WERI-Rb-1 (cell line): Measurements from ENCODE around the gene FAM3B.
A peak's percentile ranks its signal among the peaks of the same experiment; 100 is the strongest.
"Not testable (repeated sequence)": the region's sequence is repeated elsewhere in the genome, so short reads cannot be mapped to it uniquely, and the experiment has no call there.

Experiments
- DNase-seq: peaks from one replicate; pipeline ENCODE4 v3.0.0-alpha.2; 2020
- H3K27ac ChIP-seq: fragments of 250-450 bp; sonication (Bioruptor Pico); 2 replicates; pipeline ENCODE4 v1.5.1; 2020; ENCODE audit warnings: mild to moderate bottlenecking, moderate library complexity
- H3K27me3 ChIP-seq: fragments of 250-450 bp; sonication (Bioruptor Pico); 2 replicates; pipeline ENCODE4 v1.5.1; 2021; ENCODE audit warnings: mild to moderate bottlenecking, low read depth, moderate library complexity; ENCODE audit not compliant: insufficient read depth, severe bottlenecking
- H3K36me3 ChIP-seq: fragments of 250-450 bp; sonication (Bioruptor Pico); 2 replicates; pipeline ENCODE4 v1.5.1; 2020; ENCODE audit warnings: mild to moderate bottlenecking, moderate library complexity
- H3K4me3 ChIP-seq: 2 replicates; pipeline ENCODE4 v1.5.1; 2011; ENCODE audit warnings: low read depth, mild to moderate bottlenecking, control low read depth, low read length
- H3K9me3 ChIP-seq: fragments of 250-450 bp; sonication (Bioruptor Pico); 2 replicates; pipeline ENCODE4 v1.5.1; 2021; ENCODE audit warnings: mild to moderate bottlenecking, moderate library complexity; ENCODE audit not compliant: severe bottlenecking
- TF ChIP-seq, protein P1 (sequence below): IDR thresholded peaks from 2 replicates; pipeline ENCODE4 v1.5.1; 2011; ENCODE audit warnings: low read depth, mild to moderate bottlenecking, control low read depth, inconsistent platforms, low read length

The FAM3B gene

DNA sequence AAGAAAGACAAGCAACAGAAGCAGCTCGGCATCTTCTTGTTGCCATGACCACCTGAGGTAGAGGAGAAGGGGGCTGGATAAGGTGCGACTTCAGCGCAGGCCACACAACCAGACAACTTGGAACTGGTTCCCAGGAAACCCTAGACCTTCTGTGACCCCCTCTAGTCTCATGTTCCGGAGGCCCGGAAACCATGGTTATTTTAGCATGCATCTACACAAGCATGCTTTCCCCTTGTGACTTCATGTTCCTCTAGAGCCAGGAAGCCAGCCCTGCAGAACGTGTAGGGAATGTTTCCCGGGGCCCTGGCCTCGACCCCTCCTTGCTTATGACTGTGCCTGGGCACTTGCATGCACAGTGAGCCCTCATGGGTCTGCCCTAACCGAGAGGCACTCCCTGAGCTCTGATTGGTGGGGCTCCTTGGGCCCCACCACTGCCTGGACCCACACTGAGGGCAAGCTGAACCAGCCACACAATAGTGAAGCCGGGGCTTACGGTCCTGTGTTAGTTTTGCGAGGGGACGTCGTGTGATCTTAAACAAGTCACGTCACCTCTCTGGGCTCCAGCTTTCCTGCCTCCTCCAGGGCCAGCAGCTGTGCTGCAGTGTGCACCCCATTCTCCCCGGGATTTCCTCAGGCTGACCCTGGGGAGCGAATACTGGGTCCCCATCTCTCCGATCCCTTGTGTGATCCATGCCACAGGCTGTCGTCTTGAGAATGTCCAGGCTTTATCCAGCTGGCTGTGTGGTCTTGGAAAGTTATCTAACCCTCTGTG is 33.2 kb downstream of the FAM3B start:
- Histone ChIP-seq H3K9me3 (no peaks in the 10 kb centered on the region), H3K36me3 (no peaks in the 10 kb centered on the region), H3K27me3 (no peaks in the 10 kb centered on the region), H3K4me3 (no peak overlapping the region), H3K27ac (no peak overlapping the region)
- TF ChIP-seq, protein P1, sequence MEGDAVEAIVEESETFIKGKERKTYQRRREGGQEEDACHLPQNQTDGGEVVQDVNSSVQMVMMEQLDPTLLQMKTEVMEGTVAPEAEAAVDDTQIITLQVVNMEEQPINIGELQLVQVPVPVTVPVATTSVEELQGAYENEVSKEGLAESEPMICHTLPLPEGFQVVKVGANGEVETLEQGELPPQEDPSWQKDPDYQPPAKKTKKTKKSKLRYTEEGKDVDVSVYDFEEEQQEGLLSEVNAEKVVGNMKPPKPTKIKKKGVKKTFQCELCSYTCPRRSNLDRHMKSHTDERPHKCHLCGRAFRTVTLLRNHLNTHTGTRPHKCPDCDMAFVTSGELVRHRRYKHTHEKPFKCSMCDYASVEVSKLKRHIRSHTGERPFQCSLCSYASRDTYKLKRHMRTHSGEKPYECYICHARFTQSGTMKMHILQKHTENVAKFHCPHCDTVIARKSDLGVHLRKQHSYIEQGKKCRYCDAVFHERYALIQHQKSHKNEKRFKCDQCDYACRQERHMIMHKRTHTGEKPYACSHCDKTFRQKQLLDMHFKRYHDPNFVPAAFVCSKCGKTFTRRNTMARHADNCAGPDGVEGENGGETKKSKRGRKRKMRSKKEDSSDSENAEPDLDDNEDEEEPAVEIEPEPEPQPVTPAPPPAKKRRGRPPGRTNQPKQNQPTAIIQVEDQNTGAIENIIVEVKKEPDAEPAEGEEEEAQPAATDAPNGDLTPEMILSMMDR: no peak
- no peak for DNase-seq

DNA sequence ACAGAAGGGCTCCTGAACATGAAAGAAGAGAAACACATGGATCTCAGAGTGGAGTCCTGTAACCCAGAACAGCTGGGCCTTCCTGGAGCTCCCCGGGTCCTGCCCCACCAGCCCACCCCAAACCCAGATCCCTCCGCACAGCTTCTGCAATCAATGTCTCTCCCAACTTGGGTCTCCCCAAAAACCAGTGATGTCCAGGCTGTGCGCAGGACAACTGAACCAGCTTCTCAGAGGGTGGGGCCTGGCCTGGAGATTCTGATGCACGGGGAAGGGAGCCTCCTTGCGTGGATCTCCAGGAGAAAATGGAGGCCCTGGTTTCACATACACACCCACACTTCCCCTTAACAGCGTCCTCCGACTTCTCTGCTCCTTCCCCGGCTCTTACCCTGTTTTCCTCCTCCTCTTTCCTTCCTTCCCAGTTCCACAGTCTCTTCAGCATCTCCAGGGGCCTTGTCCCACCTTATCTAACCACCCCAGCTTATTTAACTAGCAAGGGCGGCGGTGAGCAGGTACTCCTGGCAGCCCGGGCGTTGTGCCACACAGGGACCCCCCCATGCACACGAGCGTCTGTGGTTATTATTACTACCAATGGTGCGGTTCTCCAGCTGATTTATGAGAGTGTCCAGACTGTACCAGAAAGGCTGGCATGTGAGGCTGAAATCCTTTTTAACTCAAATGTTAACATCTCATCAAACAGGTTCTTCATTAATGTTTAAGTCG is 34.0 kb downstream of the FAM3B start:
- TF ChIP-seq, protein P1: no peak
- Histone ChIP-seq H3K27ac (no peak overlapping the region), H3K27me3 (no peaks in the 10 kb centered on the region), H3K4me3 (no peak overlapping the region), H3K36me3 (no peaks in the 10 kb centered on the region), H3K9me3 (no peaks in the 10 kb centered on the region)
- DNase-seq: no peak

DNA sequence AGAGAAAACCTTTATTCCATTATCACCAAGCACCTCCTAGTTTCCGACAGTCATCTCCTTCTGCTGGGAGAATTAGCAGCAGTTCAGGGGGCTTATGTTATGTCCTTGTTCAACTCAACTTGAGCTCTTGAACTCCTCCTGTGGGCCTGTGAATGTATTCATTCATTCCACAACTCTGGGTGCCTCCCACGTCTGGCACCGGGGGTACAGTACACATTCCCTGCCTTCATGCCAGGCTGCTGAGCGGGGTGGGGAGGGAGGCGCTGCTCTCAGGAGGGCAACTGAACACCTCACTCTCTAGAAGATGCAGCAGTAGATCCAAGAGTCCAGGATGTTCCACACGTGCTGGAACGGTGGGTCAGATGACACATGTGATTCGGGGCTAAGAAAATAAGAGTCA is 40.9 kb downstream of the FAM3B start:
- no peaks in the 10 kb centered on the region for H3K9me3 ChIP-seq
- H3K27me3 ChIP-seq: no peaks in the 10 kb centered on the region
- TF ChIP-seq, protein P1: no peak

DNA sequence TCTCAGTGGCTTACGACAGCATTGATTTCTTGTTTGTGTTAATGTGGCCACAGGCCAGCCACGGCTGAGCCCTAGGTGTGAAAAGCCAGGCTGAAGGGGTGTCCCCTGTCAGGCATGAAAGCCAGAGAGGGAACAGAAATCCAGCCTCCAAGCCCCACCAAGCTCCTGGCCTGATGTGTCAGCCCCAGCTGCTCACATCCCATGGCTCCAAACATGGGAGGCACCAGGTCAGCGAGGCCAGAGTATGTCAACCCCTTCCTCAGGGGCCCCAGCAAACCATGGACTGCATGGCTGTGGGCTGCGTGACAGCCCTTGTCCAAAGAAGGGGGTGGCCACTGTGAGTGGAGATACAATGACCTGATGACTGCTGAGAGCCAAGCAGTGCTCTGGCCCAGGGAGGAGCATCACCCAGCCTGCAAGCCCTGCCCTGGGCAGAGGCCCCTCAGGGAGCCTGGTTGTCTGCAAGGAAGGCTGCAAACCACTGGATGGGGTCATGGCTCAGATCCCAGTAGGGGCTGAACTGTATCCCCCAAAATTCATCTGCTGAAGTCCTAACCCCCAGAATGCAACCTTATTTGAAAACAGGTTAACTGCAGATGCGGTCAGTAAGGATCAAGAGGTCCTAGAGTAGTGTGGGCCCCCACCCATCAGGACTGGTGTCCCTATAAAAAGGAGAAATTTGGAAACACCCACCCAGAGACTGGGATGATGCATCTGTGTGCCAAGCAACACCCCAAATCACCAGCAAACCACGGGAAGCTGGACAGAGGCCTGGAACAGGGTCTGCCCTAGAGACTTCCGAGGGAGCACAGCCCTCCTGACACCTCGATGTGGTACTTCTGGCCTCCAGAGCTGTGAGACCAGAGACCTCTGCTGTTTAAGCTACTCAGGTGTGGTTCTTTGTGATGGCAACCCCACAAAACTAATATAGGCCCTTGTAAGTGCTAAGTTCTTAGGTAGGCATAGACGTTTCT is 41.9 kb downstream of the FAM3B start:
- Histone ChIP-seq H3K27me3 (no peaks in the 10 kb centered on the region), H3K27ac (no peak overlapping the region), H3K36me3 (no peaks in the 10 kb centered on the region), H3K4me3 (no peak overlapping the region), H3K9me3 (no peaks in the 10 kb centered on the region)
- no peak for DNase-seq
- TF ChIP-seq, protein P1: no peak

More for the DNA sequence above, 40.9 kb downstream of the FAM3B start:
- H3K4me3 ChIP-seq: no peak overlapping the region
- DNase-seq: no peak
- no peaks in the 10 kb centered on the region for H3K36me3 ChIP-seq
- no peak overlapping the region for H3K27ac ChIP-seq

DNA sequence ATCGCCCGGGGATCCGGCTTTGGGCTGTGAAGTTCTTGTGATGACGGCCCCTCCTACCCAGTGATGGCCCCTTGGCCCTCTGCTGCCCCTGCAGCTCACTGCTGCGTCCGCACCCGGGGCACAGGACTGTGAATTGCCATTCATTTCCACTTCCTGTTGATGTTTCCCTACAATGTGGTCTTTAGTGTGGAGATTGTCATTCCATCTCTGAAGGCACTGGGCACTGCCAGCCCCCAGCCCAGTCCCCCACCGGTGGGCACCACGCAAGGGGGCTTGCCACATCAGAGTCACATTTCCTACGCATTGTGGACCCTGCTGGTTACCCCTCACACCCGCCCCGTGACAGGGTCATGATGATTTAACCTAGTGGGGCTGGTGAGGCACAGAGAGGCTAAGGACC is 42.7 kb downstream of the FAM3B start:
- H3K27me3 ChIP-seq: no peaks in the 10 kb centered on the region
- TF ChIP-seq, protein P1: peak; percentile 30; the same call in 1 of the 2 replicates
- no peaks in the 10 kb centered on the region for H3K36me3 ChIP-seq
- H3K4me3 ChIP-seq: no peak overlapping the region
- no peak for DNase-seq
- no peaks in the 10 kb centered on the region for H3K9me3 ChIP-seq
- H3K27ac ChIP-seq: no peak overlapping the region

DNA sequence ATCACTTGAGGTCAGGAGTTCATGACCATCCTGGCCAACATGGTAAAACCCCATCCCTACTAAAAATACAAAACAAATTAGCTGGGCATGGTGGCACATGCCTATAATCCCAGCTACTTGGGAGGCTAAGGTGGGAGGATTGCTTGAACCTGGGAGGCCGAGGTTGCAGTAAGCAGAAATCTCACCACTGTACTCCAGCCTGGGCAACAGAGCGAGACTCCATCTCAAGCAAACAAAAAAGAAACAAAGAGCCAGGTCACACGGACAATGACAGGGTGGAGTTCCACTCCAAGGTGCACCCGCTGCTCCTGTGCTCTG is 43.1 kb downstream of the FAM3B start:
- DNase-seq, H3K36me3 ChIP-seq, H3K27ac ChIP-seq, H3K4me3 ChIP-seq, H3K9me3 ChIP-seq, H3K27me3 ChIP-seq: not testable (repeated sequence)
